ENCODE results near the gene NDFIP2.
A peak's percentile ranks its signal among the peaks of the same experiment; 100 is the strongest.

The NDFIP2 gene

DNA sequence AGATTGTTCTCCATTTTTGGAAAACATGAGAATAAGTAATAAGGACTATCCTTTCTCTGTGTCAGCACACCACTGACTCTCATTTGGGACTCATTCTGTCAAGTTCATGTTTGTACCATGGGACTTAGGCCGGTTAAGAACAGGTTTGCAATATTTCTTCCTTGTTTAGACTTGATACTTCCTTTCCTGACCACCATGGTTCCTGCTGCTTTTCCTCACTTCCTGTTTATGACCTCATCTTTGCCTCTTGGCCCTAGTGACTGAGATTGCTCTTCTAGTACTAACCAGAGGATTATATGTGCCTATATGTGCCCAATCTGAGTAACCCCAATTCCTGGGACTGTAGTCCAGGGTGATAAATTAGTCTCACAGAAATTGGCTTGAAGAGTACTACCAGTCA, 32.5 kb upstream of the NDFIP2 start:
- Histone ChIP-seq H3K4me3 (ENCODE audit: low read length, poor library complexity, severe bottlenecking) (no peak overlapping the region), H3K27me3 (ENCODE audit: insufficient read depth, low read length, poor library complexity, severe bottlenecking) (no peaks in the 10 kb centered on the region), H3K36me3 (ENCODE audit: insufficient read depth, low read length) (no peaks in the 10 kb centered on the region), H3K4me1 (ENCODE audit: insufficient read depth, low read length, poor library complexity, severe bottlenecking) (peaks cover 24% of the 10 kb centered on the region), H3K79me2 (ENCODE audit: insufficient read depth, low read length) (no peaks in the 10 kb centered on the region), H3K9me2 (replicated peaks; ENCODE audit: low read depth, low read length) (no peaks in the 10 kb centered on the region), H4K20me1 (ENCODE audit: insufficient read depth, low read length, poor library complexity, severe bottlenecking) (no peaks in the 10 kb centered on the region), H3K4me2 (ENCODE audit: low read depth, low read length, poor library complexity, severe bottlenecking) (peak overlapping the region; percentile 14), H3F3A (ENCODE audit: low read depth) (no peaks in the 10 kb centered on the region), H3K9me3 (ENCODE audit: insufficient read depth, low read depth, low read length) (no peaks in the 10 kb centered on the region), H2AFZ (ENCODE audit: low read length) (no peak overlapping the region), H3K9ac (ENCODE audit: low read depth, low read length, poor library complexity, severe bottlenecking) (no peak overlapping the region)
- TF ChIP-seq EZH2phosphoT487 (IDR thresholded peaks at IDR 0.05; ENCODE audit: borderline replicate concordance), result no peak
- TF ChIP-seq, protein P1, sequence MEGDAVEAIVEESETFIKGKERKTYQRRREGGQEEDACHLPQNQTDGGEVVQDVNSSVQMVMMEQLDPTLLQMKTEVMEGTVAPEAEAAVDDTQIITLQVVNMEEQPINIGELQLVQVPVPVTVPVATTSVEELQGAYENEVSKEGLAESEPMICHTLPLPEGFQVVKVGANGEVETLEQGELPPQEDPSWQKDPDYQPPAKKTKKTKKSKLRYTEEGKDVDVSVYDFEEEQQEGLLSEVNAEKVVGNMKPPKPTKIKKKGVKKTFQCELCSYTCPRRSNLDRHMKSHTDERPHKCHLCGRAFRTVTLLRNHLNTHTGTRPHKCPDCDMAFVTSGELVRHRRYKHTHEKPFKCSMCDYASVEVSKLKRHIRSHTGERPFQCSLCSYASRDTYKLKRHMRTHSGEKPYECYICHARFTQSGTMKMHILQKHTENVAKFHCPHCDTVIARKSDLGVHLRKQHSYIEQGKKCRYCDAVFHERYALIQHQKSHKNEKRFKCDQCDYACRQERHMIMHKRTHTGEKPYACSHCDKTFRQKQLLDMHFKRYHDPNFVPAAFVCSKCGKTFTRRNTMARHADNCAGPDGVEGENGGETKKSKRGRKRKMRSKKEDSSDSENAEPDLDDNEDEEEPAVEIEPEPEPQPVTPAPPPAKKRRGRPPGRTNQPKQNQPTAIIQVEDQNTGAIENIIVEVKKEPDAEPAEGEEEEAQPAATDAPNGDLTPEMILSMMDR (conservative IDR thresholded peaks at IDR 0.05; ENCODE audit: low read length), result no peak

DNA sequence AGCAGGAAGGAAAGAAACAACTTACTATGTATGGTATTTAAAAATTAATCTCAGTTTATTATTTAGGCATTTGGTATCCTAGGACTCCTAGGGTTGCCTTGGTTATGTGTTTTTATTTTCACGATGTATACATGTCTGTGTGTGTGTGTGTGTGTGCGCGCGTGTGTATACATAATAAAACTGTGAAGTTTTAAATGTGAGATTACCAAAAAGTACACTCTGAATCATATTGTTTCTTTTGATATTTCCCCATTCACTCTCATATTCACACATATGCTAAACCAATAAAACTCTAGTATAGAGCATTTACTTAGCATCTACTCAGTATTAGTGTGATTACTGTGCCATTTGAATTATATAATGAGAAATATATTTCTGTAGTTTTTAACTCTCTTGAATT, 30.8 kb upstream of the NDFIP2 start:
- Histone ChIP-seq H3K9me2 (replicated peaks; ENCODE audit: low read depth, low read length) (no peaks in the 10 kb centered on the region), H3K9me3 (ENCODE audit: insufficient read depth, low read depth, low read length) (no peaks in the 10 kb centered on the region), H2AFZ (ENCODE audit: low read length) (no peak overlapping the region), H3K27me3 (ENCODE audit: insufficient read depth, low read length, poor library complexity, severe bottlenecking) (no peaks in the 10 kb centered on the region), H3F3A (ENCODE audit: low read depth) (no peaks in the 10 kb centered on the region), H3K79me2 (ENCODE audit: insufficient read depth, low read length) (no peaks in the 10 kb centered on the region), H3K4me1 (ENCODE audit: insufficient read depth, low read length, poor library complexity, severe bottlenecking) (peaks cover 24% of the 10 kb centered on the region), H3K4me2 (ENCODE audit: low read depth, low read length, poor library complexity, severe bottlenecking) (no peak overlapping the region), H3K9ac (ENCODE audit: low read depth, low read length, poor library complexity, severe bottlenecking) (no peak overlapping the region), H4K20me1 (ENCODE audit: insufficient read depth, low read length, poor library complexity, severe bottlenecking) (no peaks in the 10 kb centered on the region), H3K36me3 (ENCODE audit: insufficient read depth, low read length) (no peaks in the 10 kb centered on the region), H3K4me3 (ENCODE audit: low read length, poor library complexity, severe bottlenecking) (no peak overlapping the region)
- TF ChIP-seq EZH2phosphoT487 (IDR thresholded peaks at IDR 0.05; ENCODE audit: borderline replicate concordance), result no peak
- TF ChIP-seq, protein P1 (conservative IDR thresholded peaks at IDR 0.05; ENCODE audit: low read length), result no peak

DNA sequence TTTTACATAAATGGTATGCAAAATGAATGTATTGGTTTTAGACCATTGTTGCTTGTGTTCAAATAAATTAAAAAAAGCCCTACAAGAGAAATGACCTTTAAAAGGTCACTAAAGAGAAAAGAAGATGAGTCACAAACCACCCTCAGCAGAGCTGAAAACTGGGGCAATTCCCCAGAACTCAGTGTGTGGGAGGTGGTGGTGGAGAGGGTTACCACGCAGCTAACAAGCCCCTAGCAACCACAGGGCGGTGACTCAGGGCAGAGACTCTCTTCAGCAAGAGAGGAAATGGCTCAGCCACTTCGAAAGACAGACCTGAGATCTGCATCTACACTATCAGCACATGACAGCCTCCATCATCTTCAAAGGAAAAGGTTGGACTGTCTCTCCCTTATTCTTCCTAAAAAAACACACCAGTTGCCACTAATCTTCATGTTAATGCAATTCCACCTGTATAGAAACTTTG, 29.4 kb upstream of the NDFIP2 start:
- Histone ChIP-seq H3K36me3 (ENCODE audit: insufficient read depth, low read length) (no peaks in the 10 kb centered on the region), H3K79me2 (ENCODE audit: insufficient read depth, low read length) (no peaks in the 10 kb centered on the region), H3K9ac (ENCODE audit: low read depth, low read length, poor library complexity, severe bottlenecking) (peak overlapping the region; percentile 19), H3F3A (ENCODE audit: low read depth) (no peaks in the 10 kb centered on the region), H3K4me2 (ENCODE audit: low read depth, low read length, poor library complexity, severe bottlenecking) (peak overlapping the region; percentile 66), H2AFZ (ENCODE audit: low read length) (peak overlapping the region; percentile 81), H3K27me3 (ENCODE audit: insufficient read depth, low read length, poor library complexity, severe bottlenecking) (no peaks in the 10 kb centered on the region), H4K20me1 (ENCODE audit: insufficient read depth, low read length, poor library complexity, severe bottlenecking) (no peaks in the 10 kb centered on the region), H3K9me3 (ENCODE audit: insufficient read depth, low read depth, low read length) (no peaks in the 10 kb centered on the region), H3K9me2 (replicated peaks; ENCODE audit: low read depth, low read length) (no peaks in the 10 kb centered on the region), H3K4me3 (ENCODE audit: low read length, poor library complexity, severe bottlenecking) (peak overlapping the region; percentile 48), H3K4me1 (ENCODE audit: insufficient read depth, low read length, poor library complexity, severe bottlenecking) (peaks cover 24% of the 10 kb centered on the region)
- TF ChIP-seq EZH2phosphoT487 (IDR thresholded peaks at IDR 0.05; ENCODE audit: borderline replicate concordance), result no peak
- TF ChIP-seq, protein P1 (conservative IDR thresholded peaks at IDR 0.05; ENCODE audit: low read length), result no peak

Measured in Loucy (cell line).